ENCODE results near the gene ELFN1. TPM values are rescaled to one million over a fixed set of nuclear protein-coding genes. Genes with fewer than 3 reads are reported as not detected.

Gene ELFN1
- polyA plus RNA-seq, 1 donor (not counting 4 experiments of a cell fraction or from before 2014, with no cell fraction given): 0.03 TPM

GRCh38 chr7:1706381-1706720 lies 36.3 kb downstream of the ELFN1 start:
- H3K4me3 ChIP-seq (ENCODE audit: control insufficient read depth in 2 of 3, extremely low read depth in 1 of 3, insufficient read depth in 2 of 3, low read depth in 1 of 3, low read length in 3 of 3): no peak overlapping the region
- no peak overlapping the region for H3K4me2 ChIP-seq (ENCODE audit: control insufficient read depth, extremely low read depth, insufficient read depth, low read depth, low read length)
- H4K20me1 ChIP-seq (ENCODE audit: control insufficient read depth, extremely low read depth, insufficient read depth, low read length): no peaks in the 10 kb centered on the region
- no peak overlapping the region for H2AFZ ChIP-seq (ENCODE audit: control insufficient read depth, low read length)
- H3K9ac ChIP-seq (ENCODE audit: control insufficient read depth, extremely low read depth, insufficient read depth, low read length): no peak overlapping the region
- H3K79me2 ChIP-seq (ENCODE audit: control insufficient read depth, insufficient read depth, low read length): no peaks in the 10 kb centered on the region
- TF ChIP-seq CTCF (optimal IDR thresholded peaks at IDR 0.05 in 1 of 3, IDR thresholded peaks at IDR 0.05 in 1 of 3, conservative IDR thresholded peaks at IDR 0.05 in 1 of 3; ENCODE audit: extremely low read depth in 1 of 3, insufficient read depth in 2 of 3, low read length in 3 of 3): no peak
- no peak for TF ChIP-seq EZH2 (IDR thresholded peaks at IDR 0.05; ENCODE audit: low read length)
- dilution Hi-C loops (cut with MboI; ENCODE audit: extremely low pct_ligation_motif_present, low sequenced_read_pairs): no loop called here
- no peak for FAIRE-seq
- DNase-seq (ENCODE audit: low read depth, low spot score): no peak
- H3K27ac ChIP-seq (ENCODE audit: control insufficient read depth, insufficient read depth, low read length): no peak overlapping the region
- no peaks in the 10 kb centered on the region for H3K36me3 ChIP-seq (ENCODE audit: control insufficient read depth in 2 of 2, extremely low read depth in 1 of 2, insufficient read depth in 2 of 2, low read length in 2 of 2)
- peaks cover 13% of the 10 kb centered on the region for H3K27me3 ChIP-seq (ENCODE audit: control insufficient read depth, extremely low read depth, insufficient read depth, low read length)
- H3K4me1 ChIP-seq (ENCODE audit: control insufficient read depth, extremely low read depth, insufficient read depth, low read length): no peaks in the 10 kb centered on the region
- no peaks in the 10 kb centered on the region for H3K9me3 ChIP-seq (ENCODE audit: control insufficient read depth, low read depth, low read length)
- no peaks in the 10 kb centered on the region for H3K9me1 ChIP-seq (ENCODE audit: control insufficient read depth, extremely low read depth, insufficient read depth, low read length)

- no peak overlapping the region for H3K9ac ChIP-seq (ENCODE audit: control insufficient read depth, extremely low read depth, insufficient read depth, low read length)
- H3K4me1 ChIP-seq (ENCODE audit: control insufficient read depth, extremely low read depth, insufficient read depth, low read length): no peaks in the 10 kb centered on the region
- H3K27me3 ChIP-seq (ENCODE audit: control insufficient read depth, extremely low read depth, insufficient read depth, low read length): peaks cover 13% of the 10 kb centered on the region
- no peaks in the 10 kb centered on the region for H3K36me3 ChIP-seq (ENCODE audit: control insufficient read depth in 2 of 2, extremely low read depth in 1 of 2, insufficient read depth in 2 of 2, low read length in 2 of 2)
- H3K9me3 ChIP-seq (ENCODE audit: control insufficient read depth, low read depth, low read length): no peaks in the 10 kb centered on the region
- no peaks in the 10 kb centered on the region for H3K9me1 ChIP-seq (ENCODE audit: control insufficient read depth, extremely low read depth, insufficient read depth, low read length)
- no peak overlapping the region for H3K4me3 ChIP-seq (ENCODE audit: control insufficient read depth in 2 of 3, extremely low read depth in 1 of 3, insufficient read depth in 2 of 3, low read depth in 1 of 3, low read length in 3 of 3)
- no peak overlapping the region for H3K27ac ChIP-seq (ENCODE audit: control insufficient read depth, insufficient read depth, low read length)
- TF ChIP-seq EZH2 (IDR thresholded peaks at IDR 0.05; ENCODE audit: low read length) (no peak), CTCF (optimal IDR thresholded peaks at IDR 0.05 in 1 of 3, IDR thresholded peaks at IDR 0.05 in 1 of 3, conservative IDR thresholded peaks at IDR 0.05 in 1 of 3; ENCODE audit: extremely low read depth in 1 of 3, insufficient read depth in 2 of 3, low read length in 3 of 3) (no peak)
- no peak overlapping the region for H2AFZ ChIP-seq (ENCODE audit: control insufficient read depth, low read length)
- no peaks in the 10 kb centered on the region for H4K20me1 ChIP-seq (ENCODE audit: control insufficient read depth, extremely low read depth, insufficient read depth, low read length)
- DNase-seq (ENCODE audit: low read depth, low spot score) (no peak), FAIRE-seq (no peak)
- dilution Hi-C loops (cut with MboI; ENCODE audit: extremely low pct_ligation_motif_present, low sequenced_read_pairs): no loop called here
- no peak overlapping the region for H3K4me2 ChIP-seq (ENCODE audit: control insufficient read depth, extremely low read depth, insufficient read depth, low read depth, low read length)
- H3K79me2 ChIP-seq (ENCODE audit: control insufficient read depth, insufficient read depth, low read length): no peaks in the 10 kb centered on the region
These were observed 36.9 kb downstream of the ELFN1 start for GRCh38 chr7:1706721-1707613.

All from keratinocyte (primary cell).